Neural cell (in vitro differentiated cells): Measurements from ENCODE around the gene PUM1.
A peak's percentile ranks its signal among the peaks of the same experiment; 100 is the strongest.

Experiments used
- CTCF ChIP-seq: fragments of 450-650 bp; IDR thresholded peaks from 2 replicates; pipeline ENCODE4 v1.5.1; 2014; ENCODE audit warnings: antibody characterized with exemption, mild to moderate bottlenecking, moderate library complexity; ENCODE audit not compliant: poor library complexity, severe bottlenecking
- EZH2 ChIP-seq: fragments of 200-600, 300-800 bp; shearing (Covaris generic), sonication (generic); IDR thresholded peaks from 2 replicates; pipeline ENCODE4 v1.6.1; 2014; ENCODE audit warnings: antibody characterized with exemption, low read length, borderline replicate concordance, mild to moderate bottlenecking; ENCODE audit not compliant: insufficient read depth, poor library complexity, severe bottlenecking
- REST ChIP-seq: IDR thresholded peaks from 2 replicates; pipeline ENCODE4 v1.6.1; 2012; ENCODE audit warnings: borderline replicate concordance
- TAF1 ChIP-seq: IDR thresholded peaks from 2 replicates; pipeline ENCODE4 v1.6.1; 2012; ENCODE audit warnings: low read depth

GRCh38 chr1:30908696-30909364 lies 156.7 kb downstream of the PUM1 start, which contains the start of gene SDC3:
- TF ChIP-seq TAF1 (no peak), CTCF (no peak), EZH2 (no peak), REST (peak; percentile 23)
